ENCODE results near the gene MRPS12. TPM values are rescaled to one million over a fixed set of nuclear protein-coding genes. Genes with fewer than 3 reads are reported as not detected.
"Not testable (repeated sequence)": the region's sequence is repeated elsewhere in the genome, so short reads cannot be mapped to it uniquely, and the experiment has no call there.

The MRPS12 gene
- total RNA-seq, 1 experiment from 2014 or later, result 88.0 TPM

GRCh38 chr19:38939957-38940356 lies 9.2 kb downstream of the MRPS12 start:
- TF ChIP-seq ESRRA (CRISPR knock-in tag; IDR thresholded peaks at IDR 0.05; ENCODE audit: borderline replicate concordance) (no peak), ZNF232 (CRISPR knock-in tag; IDR thresholded peaks at IDR 0.05) (no peak), ZNF423 (CRISPR knock-in tag; IDR thresholded peaks at IDR 0.05) (no peak), ARID4B (CRISPR knock-in tag; IDR thresholded peaks at IDR 0.05; ENCODE audit: borderline replicate concordance) (no peak), ZNF671 (CRISPR knock-in tag; IDR thresholded peaks at IDR 0.05) (no peak), CTCF (IDR thresholded peaks at IDR 0.05) (no peak), NFYB (CRISPR knock-in tag; conservative IDR thresholded peaks at IDR 0.05; ENCODE audit: low read depth) (no peak), SOX15 (CRISPR knock-in tag; IDR thresholded peaks at IDR 0.05) (no peak), IRF1 (CRISPR knock-in tag; IDR thresholded peaks at IDR 0.05) (no peak), GABPB1 (CRISPR knock-in tag; IDR thresholded peaks at IDR 0.05) (no peak), OVOL2 (CRISPR knock-in tag; IDR thresholded peaks at IDR 0.05; ENCODE audit: borderline replicate concordance) (no peak), FOXJ3 (CRISPR knock-in tag; IDR thresholded peaks at IDR 0.05; ENCODE audit: borderline replicate concordance) (no peak), MLX (CRISPR knock-in tag; IDR thresholded peaks at IDR 0.05) (no peak), KAT7 (CRISPR knock-in tag; IDR thresholded peaks at IDR 0.05; ENCODE audit: borderline replicate concordance) (no peak), ATF3 (CRISPR knock-in tag; conservative IDR thresholded peaks at IDR 0.05) (no peak)
- Mint-ChIP-seq H3K36me3 (peaks cover 19% of the 10 kb centered on the region), H3K27ac (no peak overlapping the region), H3K9me3 (peaks cover 24% of the 10 kb centered on the region), H3K27me3 (ENCODE audit: low read depth) (peaks cover 56% of the 10 kb centered on the region), H3K4me1 (no peaks in the 10 kb centered on the region), H3K4me3 (no peak overlapping the region)
- ChIA-PET POLR2A (no interaction called here), CTCF (interaction anchor here (1.2 to 2.4 kb wide), 3 partner anchors 9 to 36 kb away, joined by 3 to 13 read pairs (median 3); partner anchors contain the start of genes MRPS12 and SARS2)
- ATAC-seq (no peak), DNase-seq (ENCODE audit: low spot score) (no peak)

GRCh38 chr19:38941466-38941865 lies 10.7 kb downstream of the MRPS12 start:
- DNase-seq (ENCODE audit: low spot score); ATAC-seq; H3K9me3 Mint-ChIP-seq; H3K4me3 Mint-ChIP-seq; POLR2A ChIA-PET; H3K27ac Mint-ChIP-seq; H3K4me1 Mint-ChIP-seq; H3K36me3 Mint-ChIP-seq: not testable (repeated sequence)
- H3K27me3 Mint-ChIP-seq (ENCODE audit: low read depth), result peaks cover 44% of the 10 kb centered on the region
- CTCF ChIA-PET, result interaction anchor here (1.0 to 2.4 kb wide), 2 partner anchors 11 kb away, joined by 5 to 13 read pairs; partner anchors contain the start of genes MRPS12 and SARS2

GRCh38 chr19:38941979-38942378 lies 11.2 kb downstream of the MRPS12 start:
- no peak for DNase-seq (ENCODE audit: low spot score)
- ATAC-seq, result no peak
- Mint-ChIP-seq H3K27ac (no peak overlapping the region), H3K36me3 (peaks cover 5% of the 10 kb centered on the region), H3K27me3 (ENCODE audit: low read depth) (peaks cover 39% of the 10 kb centered on the region), H3K4me1 (no peaks in the 10 kb centered on the region), H3K4me3 (no peak overlapping the region), H3K9me3 (peaks cover 4% of the 10 kb centered on the region; the same call in 1 of the 2 replicates)
- ChIA-PET CTCF (interaction anchor here (1.0 kb wide), 1 partner anchor 11 kb away, joined by 5 read pairs; the partner anchor contains the start of genes MRPS12 and SARS2), POLR2A (no interaction called here)
- TF ChIP-seq RELA (CRISPR knock-in tag; IDR thresholded peaks at IDR 0.05; ENCODE audit: borderline replicate concordance) (no peak), MXD4 (CRISPR knock-in tag; IDR thresholded peaks at IDR 0.05; ENCODE audit: borderline replicate concordance) (no peak), OVOL2 (CRISPR knock-in tag; IDR thresholded peaks at IDR 0.05; ENCODE audit: borderline replicate concordance) (no peak), ZNF671 (CRISPR knock-in tag; IDR thresholded peaks at IDR 0.05) (no peak), AR (CRISPR knock-in tag; IDR thresholded peaks at IDR 0.05) (no peak), ZNF425 (CRISPR knock-in tag; conservative IDR thresholded peaks at IDR 0.05) (no peak)

Data from WTC11 (cell line).